Right ventricle myocardium superior (tissue), 1 donor: ENCODE results near the gene NT5C2. TPM values are rescaled to one million over a fixed set of nuclear protein-coding genes. Genes with fewer than 3 reads are reported as not detected.

Experiments used
- ATAC-seq: fragments of 200-7000 bp; cut with Tn5 transposase; one replicate; pipeline ENCODE4 v1.9.1; 2020; ENCODE audit warnings: mild to moderate bottlenecking; ENCODE audit not compliant: poor library complexity
- DNase-seq: peaks from one replicate; pipeline ENCODE4 v3.0.0-alpha.2; 2020
- intact Hi-C: fragments of 100-400 bp; cut with DNase I; formaldehyde crosslinking; loops from one replicate; pipeline ENCODE4 v1.11.2; 2022
- total RNA-seq: library from RNA; stranded (reverse); fragmentation: NEBNext Ultra II Directional; extraction: Animal tissue kit (Norgen Biotek cat#: 25700); gene quantifications from one replicate; pipeline ENCODE4 v1.2.1, GENCODE V29; 2021
- donor health status: DM: no; HTN: yes; CAD: no; lungs with severe emphysema.

Gene NT5C2
- total RNA-seq, 1 donor from 2014 or later, result 46.9 TPM

DNA sequence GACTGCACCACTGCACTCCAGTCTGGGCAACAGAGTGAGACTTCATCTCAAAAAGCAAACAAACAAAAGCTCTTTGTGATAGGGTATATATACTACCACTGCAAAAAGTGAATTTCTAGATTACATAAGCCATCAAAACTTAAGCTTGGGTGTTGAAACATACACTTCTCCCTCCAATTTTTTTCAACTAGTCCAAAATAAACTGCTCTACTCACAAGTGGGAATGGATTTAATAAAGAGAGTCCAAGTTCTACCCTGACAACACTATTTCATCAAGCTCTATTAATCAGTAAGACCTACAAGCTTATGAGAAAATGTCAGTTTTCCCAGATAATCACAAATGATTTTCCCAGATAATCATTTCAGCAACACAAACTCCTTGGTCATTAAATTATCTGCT, 82.7 kb downstream of the NT5C2 start:
- no peak for DNase-seq
- peak; percentile 60 for ATAC-seq
- intact Hi-C loops, result no loop called here

DNA sequence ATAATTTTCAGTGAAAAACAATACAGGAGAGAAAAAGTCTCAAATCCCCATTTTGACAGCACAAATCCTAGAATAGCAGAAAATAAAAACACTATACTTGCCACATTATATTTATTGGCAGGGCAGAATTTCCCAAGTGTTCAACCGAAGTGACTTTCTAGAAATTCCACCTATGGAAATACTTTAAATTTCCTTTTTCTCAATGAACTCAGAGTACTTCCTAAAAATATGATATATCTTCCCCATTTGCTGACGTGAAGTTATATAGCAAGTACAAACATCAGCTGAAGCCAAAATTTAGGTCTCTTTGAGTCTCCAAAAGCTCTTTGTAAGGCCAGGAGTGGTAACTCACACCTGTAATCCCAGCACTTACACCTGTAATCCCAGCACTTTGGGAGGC, 83.3 kb downstream of the NT5C2 start:
- ATAC-seq (no peak), DNase-seq (no peak)
- intact Hi-C loops, result loop anchor here (10.0 kb wide), 1 partner anchor 135 kb away; the partner anchor contains the start of gene RPEL1

DNA sequence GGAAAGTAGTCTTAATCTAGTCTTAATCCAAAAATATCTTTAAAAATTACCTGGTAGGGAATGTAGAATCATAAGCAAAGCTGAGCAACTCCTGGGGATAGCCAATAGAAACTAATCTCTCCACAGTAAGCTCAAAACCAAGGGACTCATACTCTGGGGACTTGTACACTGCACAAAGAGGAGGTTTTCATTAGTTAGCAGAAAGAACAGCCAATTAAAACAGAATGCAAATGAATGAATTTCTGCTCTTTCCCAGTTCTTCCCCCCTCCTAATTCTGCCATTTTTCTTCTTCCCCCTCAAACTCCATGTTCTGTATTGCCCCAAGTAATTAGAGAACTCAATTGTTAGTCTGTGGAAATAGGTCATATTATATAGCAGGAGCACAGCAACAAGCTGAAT, 86.5 kb downstream of the NT5C2 start:
- intact Hi-C loops, result loop anchor here (10.0 kb wide), 1 partner anchor 138 kb away; the partner anchor contains the start of gene RPEL1

DNA sequence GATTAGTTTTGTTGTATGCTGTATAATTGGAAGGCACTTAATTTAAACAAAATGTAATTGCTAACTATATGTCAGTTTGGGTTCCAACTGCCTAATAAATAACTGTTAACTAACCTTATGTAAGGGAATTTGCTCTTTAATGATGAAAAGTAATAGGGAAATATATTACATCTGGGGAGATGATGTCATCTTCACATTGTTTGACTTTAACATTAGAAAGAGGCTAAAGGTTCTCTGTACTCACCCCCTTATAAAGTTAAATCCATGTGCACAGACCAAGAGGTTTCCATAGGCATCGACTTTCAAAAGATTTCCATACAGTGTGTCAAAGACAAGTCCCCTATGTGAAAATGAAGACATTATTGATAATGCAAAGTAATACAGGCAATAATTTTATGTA, 87.6 kb downstream of the NT5C2 start:
- intact Hi-C loops, result loop anchor here (10.0 kb wide), 1 partner anchor 139 kb away; the partner anchor contains the start of gene RPEL1
- DNase-seq (no peak), ATAC-seq (no peak)

More for the DNA sequence above, 86.5 kb downstream of the NT5C2 start:
- DNase-seq (no peak), ATAC-seq (no peak)

DNA sequence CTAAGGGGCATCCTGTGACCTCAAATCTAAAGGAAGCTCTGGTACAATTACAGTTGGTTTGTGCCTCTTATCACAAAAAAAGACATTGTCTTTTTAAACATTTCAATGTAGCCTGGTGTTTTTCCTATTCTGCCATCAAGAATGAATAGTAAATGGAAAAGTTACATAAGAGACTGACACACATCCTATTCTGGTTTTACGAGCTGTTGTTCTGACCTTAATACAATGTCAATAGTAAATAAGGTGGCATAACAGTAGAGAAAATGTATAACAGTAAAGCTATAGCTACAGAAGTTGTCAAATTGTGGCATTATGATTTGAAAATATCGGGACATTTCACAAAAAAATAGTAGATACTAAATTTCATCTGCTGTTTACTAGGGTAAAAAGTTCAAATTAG, 88.4 kb downstream of the NT5C2 start:
- intact Hi-C loops, result loop anchor here (10.0 kb wide), 1 partner anchor 140 kb away; the partner anchor contains the start of gene RPEL1
- DNase-seq (no peak), ATAC-seq (no peak)

- no peak for ATAC-seq
- intact Hi-C loops, result loop anchor here (10.0 kb wide), 1 partner anchor 141 kb away; the partner anchor contains the start of gene RPEL1
Observed at GRCh38 chr10:103103989-103104388, 89.1 kb downstream of the NT5C2 start.

DNA sequence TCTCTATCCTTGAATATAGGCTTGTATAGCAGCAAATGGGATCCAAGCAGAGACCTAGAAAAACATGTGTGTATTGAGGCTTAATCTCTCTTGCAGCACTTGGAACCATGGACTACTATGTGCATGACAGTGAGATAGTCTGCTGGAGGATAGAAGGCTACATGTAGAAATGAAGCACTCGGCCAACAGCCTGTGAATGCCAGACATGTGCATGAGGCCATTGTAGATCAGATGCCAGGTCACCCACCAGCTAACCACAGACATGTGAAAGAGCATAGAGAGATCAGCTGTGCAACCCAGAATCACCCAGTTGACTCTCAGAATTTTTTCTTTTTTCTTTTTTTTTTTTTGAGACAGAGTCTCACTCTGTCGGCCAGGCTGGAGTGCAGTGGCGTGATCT, 90.9 kb downstream of the NT5C2 start:
- ATAC-seq, result no peak
- no peak for DNase-seq
- intact Hi-C loops, result loop anchor here (10.0 kb wide), 1 partner anchor 143 kb away; the partner anchor contains the start of gene RPEL1

More at GRCh38 chr10:103103989-103104388, 89.1 kb downstream of the NT5C2 start:
- DNase-seq, result no peak

DNA sequence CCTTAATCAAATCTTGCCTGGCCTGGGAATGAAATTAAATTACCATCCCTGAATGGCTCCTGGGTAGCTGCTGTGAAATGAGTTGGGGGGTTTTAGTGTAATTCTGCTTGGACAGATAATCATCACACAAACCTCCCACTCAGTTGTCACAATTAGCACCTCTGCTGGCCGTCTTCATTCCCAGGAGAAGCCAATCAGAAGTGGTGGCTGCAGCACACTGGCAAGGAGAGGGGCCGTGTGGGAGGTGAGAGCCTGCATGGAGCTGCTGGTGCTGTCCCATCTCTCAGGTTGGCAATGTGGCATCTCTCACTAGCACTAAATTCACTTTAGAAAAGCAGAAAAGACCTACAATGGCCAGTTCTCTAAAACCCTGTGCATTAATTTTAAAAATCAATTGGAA, 92.5 kb downstream of the NT5C2 start:
- DNase-seq, result no peak
- intact Hi-C loops, result loop anchor here (10.0 kb wide), 1 partner anchor 144 kb away; the partner anchor contains the start of gene RPEL1

GRCh38 chr10:103098240-103098639, 94.8 kb downstream of the NT5C2 start:
- intact Hi-C loops, result no loop called here
- no peak for DNase-seq
- ATAC-seq, result no peak

More for the DNA sequence above, 92.5 kb downstream of the NT5C2 start:
- no peak for ATAC-seq

- intact Hi-C loops, result no loop called here
- DNase-seq (no peak), ATAC-seq (no peak)
Observed at GRCh38 chr10:103096130-103096529, 96.9 kb downstream of the NT5C2 start.

GRCh38 chr10:103095005-103095404, 98.1 kb downstream of the NT5C2 start:
- no peak for ATAC-seq

DNA sequence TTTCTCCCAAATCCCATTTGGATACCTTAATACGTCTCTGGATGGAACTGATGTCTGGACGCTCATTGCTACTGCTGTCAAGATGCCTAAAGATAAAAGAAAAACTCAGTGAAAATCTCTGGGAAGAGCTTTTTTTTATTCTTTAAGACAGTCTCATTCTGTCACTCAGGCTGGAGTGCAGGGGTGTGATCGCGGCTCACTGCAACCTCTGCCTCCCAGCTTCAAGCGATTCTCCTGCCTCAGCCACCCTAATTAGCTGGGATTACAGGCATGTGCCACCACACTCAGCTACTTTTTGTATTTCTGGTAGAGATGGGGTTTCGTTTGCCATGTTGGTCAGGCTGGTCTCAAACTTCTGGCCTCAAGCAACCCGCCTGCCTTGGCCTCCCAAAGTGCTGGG, 102.2 kb downstream of the NT5C2 start:
- no peak for DNase-seq
- ATAC-seq, result no peak
- intact Hi-C loops, result no loop called here

More at GRCh38 chr10:103095005-103095404, 98.1 kb downstream of the NT5C2 start:
- DNase-seq, result no peak
- intact Hi-C loops, result no loop called here

DNA sequence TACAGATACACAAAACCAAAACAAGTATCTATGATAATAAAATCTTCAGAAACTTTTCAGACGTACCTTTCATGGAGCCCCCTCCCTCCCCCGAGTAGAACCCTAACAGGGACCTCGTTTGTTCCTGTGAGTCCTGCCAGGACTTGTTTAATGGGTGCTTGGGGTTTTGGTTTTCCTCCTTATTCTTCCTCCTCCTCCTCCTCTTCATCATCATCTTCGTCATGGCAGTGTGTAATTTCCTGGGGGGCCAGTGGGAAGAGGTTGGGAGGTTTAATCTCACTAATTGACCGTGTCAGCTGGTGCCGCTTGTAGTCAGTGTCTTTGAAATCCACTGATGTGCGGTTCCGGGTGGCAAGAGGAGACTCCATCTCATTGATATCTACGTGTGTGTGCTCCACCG, 103.6 kb downstream of the NT5C2 start:
- ATAC-seq (no peak), DNase-seq (no peak)
- intact Hi-C loops, result no loop called here

DNA sequence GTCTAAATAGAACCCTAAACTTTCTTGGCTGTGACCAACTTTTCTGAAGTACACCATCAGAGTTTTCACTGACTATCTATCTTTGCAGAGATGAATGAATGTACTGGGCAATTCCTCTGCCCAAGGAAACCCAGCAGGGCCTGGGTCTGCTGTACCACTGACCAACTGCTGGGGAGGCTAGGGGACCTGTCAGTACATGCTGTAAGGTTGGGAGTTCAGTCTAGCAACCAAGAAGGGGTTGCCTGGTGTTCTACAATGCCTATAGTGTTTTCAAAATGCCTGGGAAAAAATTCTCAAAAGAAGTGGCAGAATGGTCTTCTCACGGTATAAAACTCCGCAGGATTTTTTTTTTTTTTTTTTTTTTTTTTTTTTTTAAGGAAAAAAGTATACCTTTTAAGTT, 106.3 kb downstream of the NT5C2 start:
- ATAC-seq (no peak), DNase-seq (no peak)
- intact Hi-C loops, result no loop called here

GRCh38 chr10:103086261-103086660, 106.8 kb downstream of the NT5C2 start:
- no peak for DNase-seq
- intact Hi-C loops, result no loop called here

DNA sequence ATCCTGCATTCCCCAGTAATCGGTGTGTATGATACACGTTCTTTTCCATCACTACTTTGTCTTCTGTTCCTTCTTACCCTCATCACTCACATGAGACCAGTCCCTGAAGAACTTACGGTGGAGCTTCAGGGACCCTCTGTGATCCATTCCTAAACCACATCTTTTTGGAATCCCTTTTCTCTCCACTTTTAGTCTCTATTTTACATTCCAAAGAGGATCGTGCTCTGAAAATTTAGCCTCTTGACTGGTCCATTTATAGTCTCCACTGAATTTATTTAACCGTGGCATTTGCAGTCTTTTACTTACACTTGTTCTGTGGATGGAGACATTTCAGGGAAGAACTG, 109.1 kb downstream of the NT5C2 start:
- no peak for DNase-seq
- no peak for ATAC-seq
- intact Hi-C loops, result no loop called here

More at GRCh38 chr10:103086261-103086660, 106.8 kb downstream of the NT5C2 start:
- ATAC-seq, result no peak

- DNase-seq (no peak), ATAC-seq (no peak)
- intact Hi-C loops, result no loop called here
Observed at GRCh38 chr10:103083266-103083976, 109.7 kb downstream of the NT5C2 start.

- no peak for DNase-seq
- intact Hi-C loops, result no loop called here
- ATAC-seq, result no peak
Observed at GRCh38 chr10:103082683-103083082, 110.4 kb downstream of the NT5C2 start.

DNA sequence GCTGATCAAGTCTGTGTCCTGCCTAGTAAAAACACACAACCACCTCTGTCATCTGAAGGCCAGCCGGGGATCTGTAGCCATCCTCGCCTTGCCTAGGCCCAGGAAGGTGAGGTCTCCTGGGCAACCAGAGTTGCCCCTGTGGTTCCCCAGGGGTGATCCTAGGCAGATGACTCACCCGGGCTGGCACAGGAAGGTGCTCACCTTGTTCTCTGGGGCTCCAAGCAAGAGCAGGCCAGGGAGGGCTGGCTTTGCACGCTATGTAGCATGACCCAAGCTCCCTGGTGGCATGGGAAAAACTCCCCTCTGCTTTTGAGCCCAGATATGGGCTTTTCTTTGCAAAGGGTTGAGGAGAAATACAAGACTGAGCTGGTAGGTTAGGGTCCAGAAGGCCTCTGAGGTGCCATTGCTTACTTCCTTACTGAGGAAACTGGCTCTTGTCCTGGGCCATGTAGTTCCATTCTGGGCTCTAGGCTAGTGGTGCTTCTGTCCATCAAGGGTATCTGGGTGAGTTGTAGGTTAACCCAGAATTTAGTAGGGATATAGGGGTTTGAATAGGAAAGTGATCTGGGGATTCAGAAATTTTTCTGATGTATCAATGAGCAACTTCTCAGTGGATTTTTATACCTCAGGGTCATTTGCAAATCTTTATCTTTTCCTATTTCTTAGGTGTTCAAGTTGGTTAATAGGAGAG, 112.0 kb downstream of the NT5C2 start:
- intact Hi-C loops, result no loop called here
- no peak for DNase-seq
- ATAC-seq, result no peak

DNA sequence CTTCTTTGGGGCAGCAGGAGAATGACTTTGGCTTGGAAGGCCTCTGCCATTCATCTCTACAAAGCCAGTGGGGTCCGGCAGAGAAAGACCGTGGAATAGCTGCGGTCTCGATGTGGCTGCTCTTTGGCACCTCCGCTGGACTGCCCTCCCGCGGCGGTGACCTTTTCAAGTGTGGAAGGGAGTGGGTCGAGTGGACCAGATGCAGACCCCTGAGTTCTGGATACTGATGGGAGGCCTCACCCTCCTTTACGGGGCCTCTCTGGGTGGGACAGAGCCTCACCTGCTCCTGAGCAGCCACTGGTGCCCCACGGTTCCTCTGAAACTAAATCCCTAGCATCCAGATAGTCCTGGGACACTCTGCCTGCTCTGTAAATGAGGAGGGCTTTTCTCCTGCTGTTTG, 113.1 kb downstream of the NT5C2 start:
- DNase-seq, result no peak
- intact Hi-C loops, result no loop called here
- ATAC-seq, result no peak
